T-helper 2 cell (primary cell): ENCODE results near the gene CD164L2.
"Not testable (repeated sequence)": the region's sequence is repeated elsewhere in the genome, so short reads cannot be mapped to it uniquely, and the experiment has no call there.

ENCODE experiments used
- DNase-seq, 5 experiments: peaks; one replicate each; pipeline versions ENCODE4 v3.0.0 to v3.0.0-alpha.2; 2012 to 2022

CD164L2 gene

DNA sequence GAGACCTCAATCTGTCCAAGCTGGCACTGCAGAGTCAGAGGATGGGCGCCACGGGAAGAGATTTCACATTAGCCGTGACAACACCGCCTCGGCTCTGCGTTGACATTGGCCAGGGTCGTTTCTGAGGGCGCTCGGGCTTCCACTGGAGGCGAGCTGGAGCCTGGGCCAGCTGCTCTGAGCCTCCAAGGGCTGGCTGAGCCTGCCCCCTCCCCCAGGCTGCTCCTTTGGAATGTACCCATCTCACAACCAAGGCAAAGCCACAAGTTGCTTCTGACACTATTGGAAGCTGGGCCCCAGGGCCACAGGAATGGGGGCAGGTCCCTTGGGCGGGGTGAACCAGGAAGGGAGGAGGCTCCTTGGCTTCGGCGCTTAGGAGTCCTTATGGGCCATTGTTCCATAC, 21.9 kb upstream of the CD164L2 start:
- DNase-seq, result no peak

DNA sequence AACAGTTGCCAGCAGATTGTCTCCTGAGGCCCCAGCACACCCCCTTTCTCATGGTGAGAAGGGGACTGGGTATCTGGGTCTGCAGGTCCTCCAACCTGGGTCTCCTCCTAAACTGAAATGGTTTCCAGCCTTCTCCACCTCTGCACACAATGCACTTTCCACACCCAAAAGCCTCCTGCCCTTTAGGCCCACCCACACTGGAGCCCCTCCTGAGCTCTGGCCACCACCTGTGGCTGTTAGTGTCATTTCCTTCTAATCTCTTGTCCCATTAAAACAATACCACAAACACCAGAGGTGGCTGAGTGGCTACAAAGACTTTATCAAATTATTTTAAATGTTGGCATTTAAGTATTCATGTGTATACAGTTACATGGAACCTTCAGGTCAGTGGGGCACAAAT, 20.8 kb upstream of the CD164L2 start:
- no peak for DNase-seq

DNA sequence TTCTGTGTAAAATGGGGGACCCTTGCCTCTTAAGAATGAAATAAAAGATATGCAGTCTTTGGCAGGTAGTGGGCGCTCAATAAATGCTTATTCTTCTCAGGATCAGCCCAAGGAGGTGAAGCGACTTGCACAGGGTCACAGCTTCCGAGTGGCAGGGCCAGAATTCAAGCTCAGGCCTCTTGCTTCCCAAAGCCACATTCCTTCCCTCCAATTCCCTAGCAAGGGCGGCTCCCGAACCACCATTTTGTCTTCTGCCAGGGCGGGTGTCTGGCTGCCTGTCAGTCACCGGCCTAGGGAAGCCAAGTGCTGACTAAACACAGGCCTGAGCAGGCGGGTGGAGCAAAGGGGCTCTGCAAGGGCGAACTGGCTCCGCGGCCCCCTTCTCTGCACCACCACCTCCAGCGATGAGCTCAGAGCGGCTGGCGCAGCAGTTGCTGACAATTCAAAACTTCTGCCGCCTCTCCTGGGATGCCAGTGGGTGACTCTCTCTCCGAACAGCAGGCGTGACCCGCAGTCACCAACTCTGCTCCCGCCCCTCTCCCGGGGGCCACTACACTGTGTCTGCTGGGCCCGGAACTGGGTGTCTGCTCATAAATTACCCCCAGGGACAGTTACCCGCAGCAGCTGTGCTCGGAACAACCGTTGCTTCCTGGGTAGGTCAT, 20.1 kb upstream of the CD164L2 start:
- peak in 1 of 5 experiments; percentile 57 for DNase-seq

DNA sequence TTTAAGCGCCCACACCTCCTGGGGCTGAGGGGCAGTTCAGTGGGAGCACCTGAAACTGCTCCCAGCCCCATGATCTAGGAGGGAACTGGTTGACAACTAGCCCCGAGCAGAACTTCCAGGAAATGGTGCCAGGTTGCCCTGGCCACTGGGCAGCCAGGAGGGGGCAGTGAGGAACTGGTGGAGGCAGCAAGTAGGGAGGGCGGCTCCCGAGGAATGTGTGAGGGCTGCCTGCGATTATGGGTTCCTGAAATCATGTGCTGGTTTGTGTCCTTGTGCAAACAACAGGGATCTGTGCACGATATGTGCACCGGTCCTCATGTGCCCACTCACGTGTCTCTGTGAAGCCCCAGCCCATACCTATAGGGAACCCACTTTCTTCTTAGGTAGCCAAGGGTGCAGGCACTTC, 19.2 kb upstream of the CD164L2 start:
- no peak for DNase-seq

GRCh38 chr1:27400963-27401341, 17.8 kb upstream of the CD164L2 start:
- no peak for DNase-seq

- DNase-seq, result no peak
Observed at GRCh38 chr1:27400082-27400962, 17.2 kb upstream of the CD164L2 start.

- no peak for DNase-seq
Observed at GRCh38 chr1:27399251-27400025, 16.3 kb upstream of the CD164L2 start.

DNA sequence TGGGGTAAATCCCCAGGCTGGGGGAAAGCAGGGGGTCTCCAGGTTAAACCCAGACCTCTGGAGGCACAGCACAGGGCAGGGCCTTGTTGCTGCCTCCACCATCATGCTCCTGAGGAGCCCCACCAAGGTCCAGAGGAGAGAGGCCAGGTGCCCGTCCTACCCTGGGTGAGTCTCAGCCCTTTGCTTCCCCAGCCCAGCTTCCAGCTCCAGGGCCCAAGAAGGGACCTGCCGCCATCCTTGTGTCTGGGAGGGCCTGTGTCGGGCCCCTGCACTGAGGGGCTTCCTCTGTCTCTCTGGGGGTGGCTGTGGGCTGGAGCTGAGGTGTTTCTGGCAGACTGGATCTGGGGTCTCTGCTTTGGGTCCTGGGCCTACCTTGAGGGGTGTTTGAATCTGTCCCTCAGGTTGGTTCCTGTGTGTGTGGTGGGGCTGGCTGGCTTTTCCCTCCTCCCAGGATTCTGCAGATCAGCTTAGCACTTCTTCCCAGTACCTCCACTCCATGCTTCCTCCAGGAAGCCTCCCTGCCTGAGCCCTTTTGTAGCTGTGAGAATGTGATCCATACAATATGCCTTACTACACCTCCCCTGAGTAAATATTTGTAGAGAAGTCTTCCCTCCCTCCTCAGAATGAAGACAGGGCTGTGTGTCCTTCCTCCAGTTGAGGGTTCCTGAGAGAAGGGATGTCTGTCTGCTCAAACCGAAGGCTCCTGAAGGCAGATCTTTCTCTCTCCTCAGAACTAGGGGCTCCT, 15.4 kb upstream of the CD164L2 start:
- DNase-seq, result no peak

- DNase-seq, result no peak
Observed at GRCh38 chr1:27397749-27398148, 14.6 kb upstream of the CD164L2 start.

DNA sequence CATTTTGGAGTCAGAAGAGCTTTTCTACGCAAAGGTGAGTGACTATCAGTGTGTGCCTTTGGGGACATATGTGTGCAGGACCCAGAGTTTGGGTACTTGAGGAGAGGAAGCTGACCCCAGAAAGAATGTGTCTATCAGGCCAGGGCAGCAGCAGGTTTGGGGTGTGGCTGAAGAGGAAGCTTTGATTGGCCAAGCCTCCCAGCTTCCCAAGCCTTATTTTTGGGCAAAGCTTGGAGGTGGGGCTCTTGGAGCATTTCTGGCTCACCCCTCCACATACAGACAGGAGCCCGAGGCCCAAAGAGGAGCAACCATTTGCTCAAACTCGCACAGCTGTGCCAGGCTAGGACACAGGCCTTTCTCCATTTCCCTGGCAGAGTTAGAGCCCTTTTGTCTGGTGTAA, 14.0 kb upstream of the CD164L2 start:
- DNase-seq, result no peak

GRCh38 chr1:27395441-27396195, 12.5 kb upstream of the CD164L2 start:
- DNase-seq, result peak; percentile 50 to 75 (median 70)

GRCh38 chr1:27394925-27395324, 11.8 kb upstream of the CD164L2 start:
- DNase-seq, result no peak

DNA sequence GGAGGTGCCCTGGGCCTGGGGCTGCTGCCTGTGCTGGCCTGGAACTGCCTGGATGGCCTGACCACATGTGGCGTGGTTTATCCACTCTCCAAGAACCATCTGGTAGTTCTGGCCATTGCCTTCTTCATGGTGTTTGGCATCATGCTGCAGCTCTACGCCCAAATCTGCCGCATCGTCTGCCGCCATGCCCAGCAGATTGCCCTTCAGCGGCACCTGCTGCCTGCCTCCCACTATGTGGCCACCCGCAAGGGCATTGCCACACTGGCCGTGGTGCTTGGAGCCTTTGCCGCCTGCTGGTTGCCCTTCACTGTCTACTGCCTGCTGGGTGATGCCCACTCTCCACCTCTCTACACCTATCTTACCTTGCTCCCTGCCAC, 11.1 kb upstream of the CD164L2 start:
- DNase-seq, result no peak

DNA sequence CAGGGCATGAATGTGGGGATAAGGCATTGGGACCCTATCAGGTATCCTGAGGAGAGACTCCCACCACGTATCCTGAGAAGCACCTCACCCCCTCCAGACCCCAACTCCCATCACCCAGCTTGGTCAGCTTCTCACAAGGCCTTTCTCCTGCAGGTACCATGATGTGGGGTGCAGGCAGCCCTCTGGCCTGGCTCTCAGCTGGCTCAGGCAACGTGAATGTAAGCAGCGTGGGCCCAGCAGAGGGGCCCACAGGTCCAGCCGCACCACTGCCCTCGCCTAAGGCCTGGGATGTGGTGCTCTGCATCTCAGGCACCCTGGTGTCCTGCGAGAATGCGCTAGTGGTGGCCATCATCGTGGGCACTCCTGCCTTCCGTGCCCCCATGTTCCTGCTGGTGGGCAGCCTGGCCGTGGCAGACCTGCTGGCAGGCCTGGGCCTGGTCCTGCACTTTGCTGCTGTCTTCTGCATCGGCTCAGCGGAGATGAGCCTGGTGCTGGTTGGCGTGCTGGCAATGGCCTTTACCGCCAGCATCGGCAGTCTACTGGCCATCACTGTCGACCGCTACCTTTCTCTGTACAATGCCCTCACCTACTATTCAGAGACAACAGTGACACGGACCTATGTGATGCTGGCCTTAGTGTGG, 10.6 kb upstream of the CD164L2 start:
- DNase-seq, result no peak

GRCh38 chr1:27392778-27393635, 9.9 kb upstream of the CD164L2 start:
- DNase-seq, result no peak

- DNase-seq, result peak; percentile 84 to 94 (median 91)
Observed at GRCh38 chr1:27392096-27392777, 9.1 kb upstream of the CD164L2 start, which contains the start of gene GPR3. TSS of gene GPR3 (plus strand) at chr1:27392622. CDS start at chr1:27393799, 1,177 bp downstream.

- peak in 1 of 5 experiments; percentile 34 for DNase-seq
Observed at GRCh38 chr1:27391511-27392095, 8.5 kb upstream of the CD164L2 start.

GRCh38 chr1:27388337-27389005, 5.3 kb upstream of the CD164L2 start:
- DNase-seq, result peak; percentile 48 to 71 (median 60)

GRCh38 chr1:27384797-27385196, 1.7 kb upstream of the CD164L2 start:
- DNase-seq, result not testable (repeated sequence)
